Measurements from ENCODE around the gene CDK5RAP2.

The CDK5RAP2 gene

GRCh38 chr9:120369608-120370220 is 210.3 kb downstream of the CDK5RAP2 start:
- Histone ChIP-seq H2AK5ac (ENCODE audit: low read depth, low read length) (no peak overlapping the region), H2AFZ (ENCODE audit: low read length) (no peak overlapping the region), H3K36me3 (replicated peaks in 1 of 2; ENCODE audit: control insufficient read depth in 2 of 2, insufficient read depth in 2 of 2, low read length in 2 of 2) (no peaks in the 10 kb centered on the region), H3K4ac (ENCODE audit: low read length) (no peak overlapping the region), H3K4me1 (ENCODE audit: control insufficient read depth in 2 of 2, insufficient read depth in 1 of 2, low read depth in 1 of 2, low read length in 2 of 2) (peaks cover 0 to 3% of the 10 kb centered on the region in 2 donors), H3K18ac (ENCODE audit: low read length) (no peak overlapping the region), H2BK12ac (ENCODE audit: low read length) (no peak overlapping the region), H2BK120ac (ENCODE audit: low read depth, low read length) (no peak overlapping the region), H3K27me3 (ENCODE audit: control insufficient read depth in 3 of 3, insufficient read depth in 3 of 3, low read depth in 1 of 3, low read length in 3 of 3) (peaks cover 0 to 5% (median 0%) of the 10 kb centered on the region in 3 experiments), H3K9me3 (replicated peaks in 1 of 2; ENCODE audit: control insufficient read depth in 2 of 2, insufficient read depth in 1 of 2, low read depth in 1 of 2, low read length in 2 of 2) (no peaks in the 10 kb centered on the region), H3K23ac (ENCODE audit: low read depth, low read length, poor library complexity) (no peak overlapping the region), H4K91ac (ENCODE audit: low read depth, low read length, poor library complexity) (no peak overlapping the region), H3K14ac (ENCODE audit: low read length) (no peak overlapping the region), H3K4me2 (ENCODE audit: insufficient read depth, low read length, poor library complexity, severe bottlenecking) (no peak overlapping the region), H2BK5ac (ENCODE audit: low read length) (no peak overlapping the region), H3K79me1 (ENCODE audit: low read depth, low read length) (no peaks in the 10 kb centered on the region), H3K9ac (ENCODE audit: low read depth, low read length, poor library complexity) (no peak overlapping the region), H3K27ac (replicated peaks; ENCODE audit: low read length) (no peak overlapping the region), H2BK15ac (ENCODE audit: low read length) (no peak overlapping the region), H4K8ac (ENCODE audit: low read depth, low read length) (no peak overlapping the region), H3K4me3 (ENCODE audit: low read length in 2 of 2) (no peak overlapping the region)
- WGBS, 2 donors (ENCODE audit: extremely low coverage in 2 of 2, insufficient read length in 2 of 2, insufficient replicate concordance in 1 of 2) = no CpG with 5 or more reads among the region's 3 CpGs
- no peak for DNase-seq (ENCODE audit: low spot score)

GRCh38 chr9:120368799-120369198 is 211.2 kb downstream of the CDK5RAP2 start:
- Histone ChIP-seq H3K4me2 (ENCODE audit: insufficient read depth, low read length, poor library complexity, severe bottlenecking) (no peak overlapping the region), H2BK12ac (ENCODE audit: low read length) (no peak overlapping the region), H3K79me1 (ENCODE audit: low read depth, low read length) (no peaks in the 10 kb centered on the region), H3K36me3 (replicated peaks in 1 of 2; ENCODE audit: control insufficient read depth in 2 of 2, insufficient read depth in 2 of 2, low read length in 2 of 2) (no peaks in the 10 kb centered on the region), H3K4me3 (ENCODE audit: low read length in 2 of 2) (no peak overlapping the region), H2BK120ac (ENCODE audit: low read depth, low read length) (no peak overlapping the region), H2AK5ac (ENCODE audit: low read depth, low read length) (no peak overlapping the region), H4K91ac (ENCODE audit: low read depth, low read length, poor library complexity) (no peak overlapping the region), H3K4ac (ENCODE audit: low read length) (no peak overlapping the region), H2BK15ac (ENCODE audit: low read length) (no peak overlapping the region), H3K9ac (ENCODE audit: low read depth, low read length, poor library complexity) (no peak overlapping the region), H2AFZ (ENCODE audit: low read length) (no peak overlapping the region), H3K27ac (replicated peaks; ENCODE audit: low read length) (no peak overlapping the region), H3K4me1 (ENCODE audit: control insufficient read depth in 2 of 2, insufficient read depth in 1 of 2, low read depth in 1 of 2, low read length in 2 of 2) (peaks cover 0 to 3% of the 10 kb centered on the region in 2 donors), H2BK5ac (ENCODE audit: low read length) (no peak overlapping the region), H3K23ac (ENCODE audit: low read depth, low read length, poor library complexity) (no peak overlapping the region), H3K18ac (ENCODE audit: low read length) (no peak overlapping the region), H4K8ac (ENCODE audit: low read depth, low read length) (no peak overlapping the region), H3K14ac (ENCODE audit: low read length) (no peak overlapping the region), H3K27me3 (ENCODE audit: control insufficient read depth in 3 of 3, insufficient read depth in 3 of 3, low read depth in 1 of 3, low read length in 3 of 3) (peaks cover 0 to 5% (median 0%) of the 10 kb centered on the region in 3 experiments), H3K9me3 (replicated peaks in 1 of 2; ENCODE audit: control insufficient read depth in 2 of 2, insufficient read depth in 1 of 2, low read depth in 1 of 2, low read length in 2 of 2) (no peaks in the 10 kb centered on the region)
- DNase-seq (ENCODE audit: low spot score) = no peak
- WGBS, 2 donors (ENCODE audit: extremely low coverage in 2 of 2, insufficient read length in 2 of 2, insufficient replicate concordance in 1 of 2) = no CpG with 5 or more reads among the region's 1 CpG

GRCh38 chr9:120366644-120367019 is 213.3 kb downstream of the CDK5RAP2 start:
- no peak overlapping the region for H3K4me3 ChIP-seq (ENCODE audit: low read length in 2 of 2)
- peaks cover 0 to 7% (median 0%) of the 10 kb centered on the region in 3 experiments for H3K27me3 ChIP-seq (ENCODE audit: control insufficient read depth in 3 of 3, insufficient read depth in 3 of 3, low read depth in 1 of 3, low read length in 3 of 3)
- no peak overlapping the region for H2BK15ac ChIP-seq (ENCODE audit: low read length)
- no peak overlapping the region for H3K27ac ChIP-seq (replicated peaks; ENCODE audit: low read length)
- H3K14ac ChIP-seq (ENCODE audit: low read length) = no peak overlapping the region
- no peak overlapping the region for H3K23ac ChIP-seq (ENCODE audit: low read depth, low read length, poor library complexity)
- no peak overlapping the region for H2AK5ac ChIP-seq (ENCODE audit: low read depth, low read length)
- no peaks in the 10 kb centered on the region for H3K36me3 ChIP-seq (replicated peaks in 1 of 2; ENCODE audit: control insufficient read depth in 2 of 2, insufficient read depth in 2 of 2, low read length in 2 of 2)
- no peak overlapping the region for H2BK12ac ChIP-seq (ENCODE audit: low read length)
- no CpG with 5 or more reads among the region's 4 CpGs for WGBS, 2 donors (ENCODE audit: extremely low coverage in 2 of 2, insufficient read length in 2 of 2, insufficient replicate concordance in 1 of 2)
- no peak overlapping the region for H3K9ac ChIP-seq (ENCODE audit: low read depth, low read length, poor library complexity)
- H2BK5ac ChIP-seq (ENCODE audit: low read length) = no peak overlapping the region
- no peak overlapping the region for H2AFZ ChIP-seq (ENCODE audit: low read length)
- no peak overlapping the region for H4K8ac ChIP-seq (ENCODE audit: low read depth, low read length)
- H2BK120ac ChIP-seq (ENCODE audit: low read depth, low read length) = no peak overlapping the region
- no peak overlapping the region for H3K4me2 ChIP-seq (ENCODE audit: insufficient read depth, low read length, poor library complexity, severe bottlenecking)
- no peaks in the 10 kb centered on the region for H3K79me1 ChIP-seq (ENCODE audit: low read depth, low read length)
- H3K9me3 ChIP-seq (replicated peaks in 1 of 2; ENCODE audit: control insufficient read depth in 2 of 2, insufficient read depth in 1 of 2, low read depth in 1 of 2, low read length in 2 of 2) = no peaks in the 10 kb centered on the region
- H4K91ac ChIP-seq (ENCODE audit: low read depth, low read length, poor library complexity) = no peak overlapping the region
- no peak overlapping the region for H3K4ac ChIP-seq (ENCODE audit: low read length)
- peaks cover 0 to 3% of the 10 kb centered on the region in 2 donors for H3K4me1 ChIP-seq (ENCODE audit: control insufficient read depth in 2 of 2, insufficient read depth in 1 of 2, low read depth in 1 of 2, low read length in 2 of 2)
- DNase-seq (ENCODE audit: low spot score) = no peak
- H3K18ac ChIP-seq (ENCODE audit: low read length) = no peak overlapping the region

GRCh38 chr9:120365386-120365785 is 214.6 kb downstream of the CDK5RAP2 start:
- Histone ChIP-seq H4K8ac (ENCODE audit: low read depth, low read length) (no peak overlapping the region), H3K4me1 (ENCODE audit: control insufficient read depth in 2 of 2, insufficient read depth in 1 of 2, low read depth in 1 of 2, low read length in 2 of 2) (peaks cover 0 to 3% of the 10 kb centered on the region in 2 donors), H2AK5ac (ENCODE audit: low read depth, low read length) (no peak overlapping the region), H3K18ac (ENCODE audit: low read length) (no peak overlapping the region), H3K4ac (ENCODE audit: low read length) (no peak overlapping the region), H3K23ac (ENCODE audit: low read depth, low read length, poor library complexity) (no peak overlapping the region), H3K27ac (replicated peaks; ENCODE audit: low read length) (no peak overlapping the region), H2BK12ac (ENCODE audit: low read length) (no peak overlapping the region), H3K4me2 (ENCODE audit: insufficient read depth, low read length, poor library complexity, severe bottlenecking) (no peak overlapping the region), H3K9me3 (replicated peaks in 1 of 2; ENCODE audit: control insufficient read depth in 2 of 2, insufficient read depth in 1 of 2, low read depth in 1 of 2, low read length in 2 of 2) (no peaks in the 10 kb centered on the region), H2BK5ac (ENCODE audit: low read length) (no peak overlapping the region), H2AFZ (ENCODE audit: low read length) (no peak overlapping the region), H3K27me3 (ENCODE audit: control insufficient read depth in 3 of 3, insufficient read depth in 3 of 3, low read depth in 1 of 3, low read length in 3 of 3) (peaks cover 0 to 2% (median 0%) of the 10 kb centered on the region in 3 experiments), H2BK15ac (ENCODE audit: low read length) (no peak overlapping the region), H3K79me1 (ENCODE audit: low read depth, low read length) (no peaks in the 10 kb centered on the region), H3K14ac (ENCODE audit: low read length) (no peak overlapping the region), H4K91ac (ENCODE audit: low read depth, low read length, poor library complexity) (no peak overlapping the region), H3K4me3 (ENCODE audit: low read length in 2 of 2) (no peak overlapping the region), H3K9ac (ENCODE audit: low read depth, low read length, poor library complexity) (no peak overlapping the region), H3K36me3 (replicated peaks in 1 of 2; ENCODE audit: control insufficient read depth in 2 of 2, insufficient read depth in 2 of 2, low read length in 2 of 2) (no peaks in the 10 kb centered on the region), H2BK120ac (ENCODE audit: low read depth, low read length) (no peak overlapping the region)
- no CpG with 5 or more reads among the region's 1 CpG for WGBS, 2 donors (ENCODE audit: extremely low coverage in 2 of 2, insufficient read length in 2 of 2, insufficient replicate concordance in 1 of 2)
- no peak for DNase-seq (ENCODE audit: low spot score)
